PC-9 (cell line): Measurements from ENCODE around the gene BTN2A1. TPM values are rescaled to one million over a fixed set of nuclear protein-coding genes. Genes with fewer than 3 reads are reported as not detected.

Experiments used
- BruUV-seq: library from RNA; stranded (reverse); fragments of 400-500 nt; replicated peaks from 2 replicates; lab custom pipeline; 2021; lab: Mats Ljungman, UMichigan
- CTCF ChIA-PET: fragments of 300-600 bp; sonication (Branson Sonifier 250); formaldehyde crosslinking; loops from one replicate; lab custom pipeline; 2022; ENCODE audit warnings: antibody characterized with exemption; lab: Charles Lee
- POLR2A ChIA-PET: fragments of 300-600 bp; sonication (Branson Sonifier 250); formaldehyde crosslinking; loops from one replicate; lab custom pipeline; 2022; ENCODE audit warnings: antibody characterized with exemption; ENCODE audit not compliant: unreplicated experiment; lab: Charles Lee
- DNase-seq, 2 experiments: peaks; one replicate each; pipeline versions ENCODE4 v3.0.0 to v3.0.0-alpha.2; 2015 to 2022; ENCODE audit warnings: mixed read lengths in 1 of 2
- H2AFZ ChIP-seq: fragments of 200-600 bp; sonication (generic); 2 replicates; pipeline ENCODE4 v1.8.1; 2017; ENCODE audit warnings: antibody characterized with exemption
- H3F3A ChIP-seq: fragments of 200-600 bp; sonication (generic); 2 replicates; pipeline ENCODE4 v1.8.1; 2017; ENCODE audit warnings: antibody characterized with exemption, mild to moderate bottlenecking, low read depth; ENCODE audit not compliant: insufficient read depth
- H3K27ac ChIP-seq: fragments of 200-600 bp; sonication (generic); 2 replicates; pipeline ENCODE4 v1.6.1; 2016; ENCODE audit warnings: mixed run types
- H3K27me3 ChIP-seq: fragments of 200-600 bp; sonication (generic); 2 replicates; pipeline ENCODE4 v1.6.1; 2016; ENCODE audit warnings: low read depth, mixed run types; ENCODE audit not compliant: insufficient read depth
- H3K36me3 ChIP-seq: fragments of 200-600 bp; sonication (generic); 2 replicates; pipeline ENCODE4 v1.6.1; 2016; ENCODE audit warnings: low read depth, mixed run types
- H3K4me1 ChIP-seq: fragments of 200-600 bp; sonication (generic); replicated peaks from 2 replicates; pipeline ENCODE4 v1.6.1; 2016; ENCODE audit warnings: mixed run types; ENCODE audit not compliant: insufficient read depth
- H3K4me2 ChIP-seq: fragments of 200-600 bp; sonication (generic); 2 replicates; pipeline ENCODE4 v1.6.1; 2017; ENCODE audit warnings: mixed run types
- H3K4me3 ChIP-seq: fragments of 200-600 bp; sonication (generic); 2 replicates; pipeline ENCODE4 v1.6.1; 2016; ENCODE audit warnings: mixed run types
- H3K79me2 ChIP-seq: fragments of 200-600 bp; sonication (generic); 2 replicates; pipeline ENCODE4 v1.6.1; 2017; ENCODE audit warnings: low read depth, mixed run types
- H3K9me2 ChIP-seq: fragments of 200-600 bp; sonication (generic); 2 replicates; pipeline ENCODE4 v1.8.1; 2017; ENCODE audit warnings: mild to moderate bottlenecking; ENCODE audit not compliant: insufficient read depth
- H3K9me3 ChIP-seq: fragments of 200-600 bp; sonication (generic); 2 replicates; pipeline ENCODE4 v1.8.1; 2016; ENCODE audit warnings: low read depth; ENCODE audit not compliant: insufficient read depth
- H4K20me1 ChIP-seq: fragments of 200-600 bp; sonication (generic); 2 replicates; pipeline ENCODE4 v1.8.1; 2017; ENCODE audit not compliant: insufficient read depth
- EZH2 ChIP-seq: fragments of 200-600 bp; sonication (generic); IDR thresholded peaks from 2 replicates; pipeline ENCODE4 v1.8.0; 2017; ENCODE audit warnings: antibody characterized with exemption, low read depth
- intact Hi-C: fragments of 100-400 bp; cut with micrococcal nuclease; formaldehyde crosslinking; loops from one replicate; pipeline ENCODE4 v1.10.0; 2022; ENCODE audit not compliant: unreplicated experiment
- total RNA-seq: library from RNA; stranded (reverse); gene quantifications from 2 replicates; pipeline ENCODE4 v1.2.3, GENCODE V29; 2021
- TF ChIP-seq, protein P1 (sequence below): fragments of 200-600 bp; sonication (generic); conservative IDR thresholded peaks from 2 replicates; pipeline ENCODE4 v1.6.1; 2017; ENCODE audit warnings: mixed run types, antibody characterized with exemption, mild to moderate bottlenecking, moderate library complexity

BTN2A1 gene
- total RNA-seq, 1 experiment from 2014 or later, result 19.5 TPM

DNA sequence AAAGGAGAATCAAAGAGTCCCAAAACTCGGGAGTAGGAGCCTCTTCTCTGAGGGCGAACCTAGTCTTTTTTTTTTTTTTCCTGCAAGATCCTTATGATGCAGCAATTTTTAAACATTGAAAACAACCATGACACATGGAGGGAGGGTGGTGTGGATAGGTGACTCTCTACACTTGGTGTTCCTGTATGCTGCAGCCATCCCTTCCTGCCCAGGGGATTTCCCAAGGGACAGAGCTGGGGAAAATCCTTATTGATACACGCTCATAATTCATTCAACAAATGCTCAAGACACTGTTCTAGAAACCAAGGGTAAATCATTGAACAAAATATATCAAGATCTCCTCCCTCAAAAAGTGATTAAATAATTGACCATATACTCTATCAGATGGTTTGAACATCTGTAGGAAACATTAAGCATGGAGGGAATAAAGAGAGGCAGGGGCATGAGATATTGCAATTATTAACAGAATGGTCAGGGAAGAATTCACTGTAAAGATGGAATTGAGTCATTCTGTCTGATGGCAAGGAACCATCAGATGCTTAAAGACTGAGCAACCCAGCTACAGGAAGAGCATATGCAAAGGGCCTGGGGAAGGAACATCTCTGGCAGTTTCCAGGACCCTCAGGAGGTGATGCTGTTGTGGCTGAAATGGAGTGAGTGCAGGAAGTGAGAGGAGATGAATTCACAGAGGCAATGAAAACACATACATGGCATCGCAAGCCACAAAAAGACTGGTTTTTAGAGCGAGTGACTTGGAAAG is 30.9 kb upstream of the BTN2A1 start:
- H3K27me3 ChIP-seq, result no peaks in the 10 kb centered on the region
- no peak for DNase-seq
- no peaks in the 10 kb centered on the region for H3K4me1 ChIP-seq
- no TSS peak for BruUV-seq
- no peaks in the 10 kb centered on the region for H3K9me2 ChIP-seq
- H3K36me3 ChIP-seq, result no peaks in the 10 kb centered on the region
- H2AFZ ChIP-seq, result no peak overlapping the region
- no peak overlapping the region for H3K27ac ChIP-seq
- no peaks in the 10 kb centered on the region for H3K9me3 ChIP-seq
- ChIA-PET POLR2A (no interaction called here), CTCF (no interaction called here)
- H4K20me1 ChIP-seq, result no peaks in the 10 kb centered on the region
- no peak overlapping the region for H3K4me3 ChIP-seq
- H3F3A ChIP-seq, result no peaks in the 10 kb centered on the region
- H3K4me2 ChIP-seq, result no peak overlapping the region
- intact Hi-C loops, result loop anchor here (10.0 kb wide), 1 partner anchor 82 kb away; no protein-coding TSS in a partner anchor
- TF ChIP-seq EZH2, result no peak
- TF ChIP-seq, protein P1, sequence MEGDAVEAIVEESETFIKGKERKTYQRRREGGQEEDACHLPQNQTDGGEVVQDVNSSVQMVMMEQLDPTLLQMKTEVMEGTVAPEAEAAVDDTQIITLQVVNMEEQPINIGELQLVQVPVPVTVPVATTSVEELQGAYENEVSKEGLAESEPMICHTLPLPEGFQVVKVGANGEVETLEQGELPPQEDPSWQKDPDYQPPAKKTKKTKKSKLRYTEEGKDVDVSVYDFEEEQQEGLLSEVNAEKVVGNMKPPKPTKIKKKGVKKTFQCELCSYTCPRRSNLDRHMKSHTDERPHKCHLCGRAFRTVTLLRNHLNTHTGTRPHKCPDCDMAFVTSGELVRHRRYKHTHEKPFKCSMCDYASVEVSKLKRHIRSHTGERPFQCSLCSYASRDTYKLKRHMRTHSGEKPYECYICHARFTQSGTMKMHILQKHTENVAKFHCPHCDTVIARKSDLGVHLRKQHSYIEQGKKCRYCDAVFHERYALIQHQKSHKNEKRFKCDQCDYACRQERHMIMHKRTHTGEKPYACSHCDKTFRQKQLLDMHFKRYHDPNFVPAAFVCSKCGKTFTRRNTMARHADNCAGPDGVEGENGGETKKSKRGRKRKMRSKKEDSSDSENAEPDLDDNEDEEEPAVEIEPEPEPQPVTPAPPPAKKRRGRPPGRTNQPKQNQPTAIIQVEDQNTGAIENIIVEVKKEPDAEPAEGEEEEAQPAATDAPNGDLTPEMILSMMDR, result no peak
- no peaks in the 10 kb centered on the region for H3K79me2 ChIP-seq

DNA sequence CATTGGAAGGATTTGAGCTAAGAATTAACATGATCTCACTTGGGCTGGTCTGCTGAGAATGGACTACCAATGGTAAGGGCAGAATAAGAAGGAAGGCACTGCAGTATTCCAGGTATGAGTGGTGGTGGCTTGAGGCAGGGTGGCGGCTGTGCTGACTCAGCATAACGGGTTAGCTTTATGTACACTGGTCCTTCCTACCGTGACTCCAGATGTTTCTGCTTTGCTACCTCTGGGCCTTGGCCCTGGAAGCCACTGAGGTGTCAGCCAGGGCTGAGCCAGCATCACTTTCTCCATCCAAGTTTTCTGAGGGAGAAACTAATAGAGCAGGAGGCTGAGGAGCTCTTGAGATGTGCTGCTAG is 30.3 kb upstream of the BTN2A1 start:
- Histone ChIP-seq H3K79me2 (no peaks in the 10 kb centered on the region), H3K4me1 (no peaks in the 10 kb centered on the region), H3F3A (no peaks in the 10 kb centered on the region), H3K9me3 (0 out of 2 replicates have a peak, but pooled peaks cover 3% of the 10 kb centered on the region), H3K4me2 (no peak overlapping the region), H3K27ac (no peak overlapping the region), H3K9me2 (no peaks in the 10 kb centered on the region), H2AFZ (no peak overlapping the region), H3K36me3 (no peaks in the 10 kb centered on the region), H4K20me1 (no peaks in the 10 kb centered on the region), H3K27me3 (no peaks in the 10 kb centered on the region), H3K4me3 (no peak overlapping the region)
- ChIA-PET POLR2A (interaction anchor here (0.7 kb wide), 2 partner anchors 45 to 106 kb away, joined by 3 to 7 read pairs; no protein-coding TSS in a partner anchor), CTCF (no interaction called here)
- DNase-seq, result no peak
- no peak for TF ChIP-seq EZH2
- TF ChIP-seq, protein P1, result no peak
- intact Hi-C loops, result loop anchor here (10.0 kb wide), 1 partner anchor 83 kb away; no protein-coding TSS in a partner anchor
- BruUV-seq, result no TSS peak

DNA sequence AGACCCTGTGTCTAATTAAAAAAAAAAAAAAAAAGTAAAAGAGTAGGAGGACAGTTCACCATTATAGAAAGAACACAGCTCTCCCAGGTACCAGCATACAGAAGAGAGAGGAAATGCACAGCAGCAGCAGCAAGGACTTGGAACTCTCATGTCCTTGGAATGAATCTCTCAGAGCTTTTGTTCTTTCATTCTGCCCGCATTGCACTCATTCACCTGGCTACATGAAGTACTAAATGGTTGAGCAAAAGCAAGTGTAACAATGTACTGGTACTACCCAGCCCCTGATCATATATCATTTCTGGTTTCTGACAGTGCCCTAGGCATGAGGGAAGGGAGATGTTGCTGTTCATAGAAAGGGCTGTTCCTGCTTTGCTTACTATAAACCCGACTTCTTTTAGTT is 29.5 kb upstream of the BTN2A1 start:
- BruUV-seq, result no TSS peak
- Histone ChIP-seq H3K4me2 (no peak overlapping the region), H3K27ac (no peak overlapping the region), H2AFZ (no peak overlapping the region), H3K4me3 (no peak overlapping the region), H4K20me1 (no peaks in the 10 kb centered on the region), H3K36me3 (no peaks in the 10 kb centered on the region), H3K4me1 (no peaks in the 10 kb centered on the region), H3K9me2 (no peaks in the 10 kb centered on the region), H3F3A (no peaks in the 10 kb centered on the region), H3K79me2 (no peaks in the 10 kb centered on the region), H3K9me3 (0 out of 2 replicates have a peak, but pooled peaks cover 4% of the 10 kb centered on the region), H3K27me3 (no peaks in the 10 kb centered on the region)
- CTCF ChIA-PET, result interaction anchor here (0.7 kb wide), 1 partner anchor 63 kb away, joined by 6 read pairs; no protein-coding TSS in a partner anchor
- intact Hi-C loops, result loop anchor here (10.0 kb wide), 1 partner anchor 83 kb away; no protein-coding TSS in a partner anchor
- no peak for DNase-seq
- POLR2A ChIA-PET, result interaction anchor here (0.7 kb wide), 2 partner anchors 93 to 107 kb away, joined by 5 to 7 read pairs; no protein-coding TSS in a partner anchor
- TF ChIP-seq EZH2, result no peak
- TF ChIP-seq, protein P1, result no peak
